H1 (cell line): ENCODE measurements around the gene HTR3B. TPM values are rescaled to one million over a fixed set of nuclear protein-coding genes. Genes with fewer than 3 reads are reported as not detected.

ENCODE experiments used
- CTCF ChIA-PET: fragments of 300-600 bp; sonication (Branson Sonifier 250); formaldehyde crosslinking; loops from one replicate; lab custom pipeline; 2021; ENCODE audit not compliant: partially characterized antibody; lab: Charles Lee
- POLR2A ChIA-PET: fragments of 300-600 bp; sonication (Branson Sonifier 250); formaldehyde crosslinking; loops from one replicate; lab custom pipeline; 2021; ENCODE audit warnings: inconsistent platforms; ENCODE audit not compliant: partially characterized antibody; lab: Charles Lee
- DNase-seq, 2 experiments: peaks; one replicate each; pipeline versions ENCODE4 v3.0.0 to v3.0.0-alpha.2; 2010 to 2022; ENCODE audit warnings: low spot score in 2 of 2, low read depth in 1 of 2, mixed read lengths in 1 of 2
- FAIRE-seq: peaks from 2 replicates; lab custom pipeline; 2011; peaks lifted over from hg19 to GRCh38; lab: Jason Lieb, UNC
- H2AFZ ChIP-seq: 2 replicates; pipeline ENCODE4 v1.8.1; 2012; ENCODE audit warnings: low read length, inconsistent platforms
- H2AK5ac ChIP-seq: 2 replicates; pipeline ENCODE4 v1.6.1; 2013; ENCODE audit warnings: low read depth, low read length
- H2BK120ac ChIP-seq: replicated peaks from 2 replicates; pipeline ENCODE3; 2013; ENCODE audit warnings: low read depth, low read length, inconsistent platforms
- H2BK12ac ChIP-seq: 2 replicates; pipeline ENCODE4 v1.6.1; 2013; ENCODE audit warnings: low read depth, low read length
- H2BK15ac ChIP-seq: 2 replicates; pipeline ENCODE4 v1.6.1; 2013; ENCODE audit warnings: low read length
- H2BK20ac ChIP-seq: 2 replicates; pipeline ENCODE4 v1.6.1; 2013; ENCODE audit warnings: low read length
- H2BK5ac ChIP-seq: 2 replicates; pipeline ENCODE4 v1.6.1; 2013; ENCODE audit warnings: low read depth, low read length
- H3K14ac ChIP-seq: 2 replicates; pipeline ENCODE4 v1.6.1; 2013; ENCODE audit warnings: inconsistent platforms; ENCODE audit not compliant: insufficient read length
- H3K18ac ChIP-seq: 2 replicates; pipeline ENCODE4 v1.6.1; 2013; ENCODE audit warnings: low read length; ENCODE audit errors: extremely low read depth
- H3K23ac ChIP-seq: 2 replicates; pipeline ENCODE4 v1.6.1; 2013; ENCODE audit warnings: inconsistent platforms; ENCODE audit not compliant: insufficient read length
- H3K23me2 ChIP-seq: 2 replicates; pipeline ENCODE4 v1.6.1; 2013; ENCODE audit warnings: low read depth, low read length
- H3K27ac ChIP-seq: 2 replicates; pipeline ENCODE4 v1.6.1; 2011; ENCODE audit warnings: low read depth, low read length, inconsistent platforms
- H3K27me3 ChIP-seq, 4 experiments: replicated peaks in 1 of 4; 1 replicate in 1 of 4; 2 replicates in 3 of 4; pipeline versions ENCODE4 v1.6.1 to v1.8.1; 2011 to 2013; ENCODE audit warnings: low read length in 3 of 4, mild to moderate bottlenecking in 3 of 4, inconsistent platforms in 2 of 4, mixed read lengths in 2 of 4, moderate library complexity in 1 of 4; ENCODE audit not compliant: control insufficient read depth in 3 of 4, insufficient read depth in 3 of 4; ENCODE audit errors: extremely low read depth in 1 of 4
- H3K36me3 ChIP-seq, 4 experiments: 2 replicates each; pipeline versions ENCODE4 v1.6.1 to v1.8.1; 2011 to 2013; ENCODE audit warnings: mild to moderate bottlenecking in 4 of 4, low read length in 3 of 4, moderate library complexity in 2 of 4, control low read depth in 1 of 4, inconsistent platforms in 1 of 4; ENCODE audit not compliant: insufficient read depth in 4 of 4, control insufficient read depth in 2 of 4
- H3K4ac ChIP-seq: replicated peaks from 2 replicates; pipeline ENCODE3; 2013; ENCODE audit warnings: low read length, low read depth, mixed read lengths, inconsistent platforms; ENCODE audit not compliant: insufficient read length
- H3K4me1 ChIP-seq, 4 experiments: replicated peaks in 1 of 4; 1 replicate in 1 of 4; 2 replicates in 3 of 4; pipeline versions ENCODE4 v1.6.1 to v1.8.1; 2011 to 2013; ENCODE audit warnings: low read length in 3 of 4, inconsistent platforms in 2 of 4, mixed read lengths in 1 of 4; ENCODE audit not compliant: insufficient read depth in 4 of 4, control insufficient read depth in 3 of 4
- H3K4me2 ChIP-seq, 2 experiments: 2 replicates each; pipeline versions ENCODE4 v1.6.1 to v1.8.1; 2011 to 2013; ENCODE audit warnings: low read depth in 2 of 2, low read length in 2 of 2, control low read depth in 1 of 2, inconsistent platforms in 1 of 2, mild to moderate bottlenecking in 1 of 2; ENCODE audit not compliant: insufficient read depth in 1 of 2
- H3K4me3 ChIP-seq, 4 experiments: fragments of 200-600, 300-600 bp in 1 of 4; sonication (generic), shearing (Covaris generic), sonication (Bioruptor Twin) in 1 of 4; 2 replicates each; pipeline versions ENCODE4 v1.5.1 to v1.8.1; 2011 to 2016; ENCODE audit warnings: low read length in 4 of 4, low read depth in 3 of 4, control low read depth in 2 of 4, inconsistent platforms in 2 of 4, mild to moderate bottlenecking in 2 of 4, mixed read lengths in 1 of 4, moderate library complexity in 1 of 4; ENCODE audit not compliant: insufficient read depth in 2 of 4; ENCODE audit errors: extremely low read depth in 1 of 4
- H3K56ac ChIP-seq: replicated peaks from 2 replicates; pipeline ENCODE3; 2013; ENCODE audit warnings: low read depth, mild to moderate bottlenecking, mixed read lengths, low read length, inconsistent platforms; ENCODE audit not compliant: insufficient read length
- H3K79me1 ChIP-seq: 2 replicates; pipeline ENCODE4 v1.6.1; 2013; ENCODE audit warnings: low read depth, low read length, control low read depth
- H3K79me2 ChIP-seq, 2 experiments: 2 replicates each; pipeline versions ENCODE4 v1.6.1 to v1.8.1; 2012 to 2013; ENCODE audit warnings: low read length in 2 of 2, mild to moderate bottlenecking in 2 of 2, inconsistent platforms in 1 of 2; ENCODE audit not compliant: insufficient read depth in 2 of 2, control insufficient read depth in 1 of 2
- H3K9ac ChIP-seq, 4 experiments: replicated peaks in 1 of 4; 1 replicate in 1 of 4; 2 replicates in 3 of 4; pipeline versions ENCODE4 v1.6.1 to v1.8.1; 2011 to 2013; ENCODE audit warnings: low read depth in 3 of 4, low read length in 3 of 4, control low read depth in 2 of 4, mild to moderate bottlenecking in 2 of 4, moderate library complexity in 2 of 4, inconsistent platforms in 1 of 4; ENCODE audit errors: extremely low read depth in 1 of 4
- H3K9me3 ChIP-seq, 2 experiments: 2 replicates each; pipeline versions ENCODE4 v1.6.1 to v1.8.1; 2012 to 2013; ENCODE audit warnings: mild to moderate bottlenecking in 2 of 2, moderate library complexity in 2 of 2, control low read depth in 1 of 2, inconsistent platforms in 1 of 2, low read depth in 1 of 2, low read length in 1 of 2, mixed read lengths in 1 of 2; ENCODE audit not compliant: insufficient read depth in 2 of 2
- H4K20me1 ChIP-seq, 2 experiments: replicated peaks in 1 of 2; 2 replicates each; pipeline versions ENCODE3 to v1.8.1; 2011 to 2013; ENCODE audit warnings: inconsistent platforms in 2 of 2, low read length in 2 of 2, mild to moderate bottlenecking in 1 of 2; ENCODE audit not compliant: insufficient read depth in 2 of 2, control insufficient read depth in 1 of 2
- H4K5ac ChIP-seq: 2 replicates; pipeline ENCODE4 v1.6.1; 2013; ENCODE audit warnings: low read length, low read depth, mixed read lengths, inconsistent platforms; ENCODE audit not compliant: insufficient read length
- H4K8ac ChIP-seq: 2 replicates; pipeline ENCODE4 v1.8.0; 2013; ENCODE audit warnings: mild to moderate bottlenecking, moderate library complexity, low read length, inconsistent platforms; ENCODE audit not compliant: insufficient read depth; ENCODE audit errors: extremely low read depth
- H4K91ac ChIP-seq: replicated peaks from 2 replicates; pipeline ENCODE3; 2013; ENCODE audit warnings: low read length, mixed read lengths, inconsistent platforms; ENCODE audit not compliant: insufficient read length
- BACH1 ChIP-seq: IDR thresholded peaks from 2 replicates; pipeline ENCODE4 v1.6.1; 2012; ENCODE audit warnings: low read length, improper control_type of control experiment
- E2F6 ChIP-seq: IDR thresholded peaks from 2 replicates; pipeline ENCODE4 v1.6.1; 2012; ENCODE audit warnings: inconsistent platforms
- GTF2F1 ChIP-seq: IDR thresholded peaks from 2 replicates; pipeline ENCODE4 v1.6.1; 2012; ENCODE audit warnings: low read depth, low read length, improper control_type of control experiment, borderline replicate concordance
- MAFK ChIP-seq: IDR thresholded peaks from 2 replicates; pipeline ENCODE4 v1.6.1; 2012; ENCODE audit warnings: low read depth, mild to moderate bottlenecking, improper control_type of control experiment, low read length
- NRF1 ChIP-seq: IDR thresholded peaks from 2 replicates; pipeline ENCODE4 v1.6.1; 2011; ENCODE audit warnings: mild to moderate bottlenecking, low read depth, low read length, improper control_type of control experiment
- POU5F1 ChIP-seq: IDR thresholded peaks from 2 replicates; pipeline ENCODE4 v1.6.1; 2011; ENCODE audit warnings: low read depth, mild to moderate bottlenecking, low read length, moderate library complexity
- SAP30 ChIP-seq: fragments of 300-600 bp; sonication (generic); IDR thresholded peaks from 2 replicates; pipeline ENCODE4 v1.7.1; 2012; ENCODE audit warnings: low read length, moderate library complexity, mild to moderate bottlenecking, inconsistent platforms; ENCODE audit not compliant: insufficient read depth, insufficient replicate concordance
- SRF ChIP-seq: IDR thresholded peaks from 2 replicates; pipeline ENCODE4 v1.6.1; 2011; ENCODE audit warnings: mild to moderate bottlenecking, low read depth, low read length, moderate library complexity
- TCF12 ChIP-seq: IDR thresholded peaks from 2 replicates; pipeline ENCODE4 v1.6.1; 2011; ENCODE audit warnings: low read depth, mild to moderate bottlenecking, low read length
- WGBS, 2 experiments: shearing (Covaris generic) in 1 of 2; methylation state at CpG; one replicate each; pipeline versions ENCODE4 v1.1.6 to v1.1.7; 2013 to 2015; ENCODE audit warnings: low lambda C conversion rate in 2 of 2, mixed read lengths in 2 of 2, inconsistent platforms in 1 of 2, low coverage in 1 of 2, missing lambda C conversion rate in 1 of 2; ENCODE audit not compliant: insufficient replicate concordance in 2 of 2, insufficient coverage in 1 of 2, insufficient read length in 1 of 2; ENCODE audit errors: extremely low coverage in 1 of 2, missing lambda C conversion rate in 1 of 2; 5-methylcytosine and 5-hydroxymethylcytosine counted together
- long read RNA-seq, 2 experiments: library from RNA in 1 of 2; library from capped mRNA in 1 of 2; stranded (forward); transcript quantifications; one replicate each; pipeline ENCODE4 v2.0.0, GENCODE V29; 2021; ENCODE audit warnings: inconsistent platforms in 1 of 2
- polyA minus RNA-seq, 3 experiments: library from RNA; depleted of rRNA, polyadenylated mRNA; stranded (reverse); fragments of >200 nt; gene quantifications; 1 replicate in 2 of 3; 2 replicates in 1 of 3; pipeline ENCODE4 v1.2.3, GENCODE V29; 2011
- polyA plus RNA-seq, 7 experiments: library from polyadenylated mRNA; depleted of rRNA in 3 of 7; stranded (reverse) in 5 of 7; unstranded in 2 of 7; fragments of >200 nt in 5 of 7; fragments of 200-250 nt in 2 of 7; gene quantifications; 1 replicate in 5 of 7; 2 replicates in 1 of 7; 4 replicates in 1 of 7; pipeline versions ENCODE4 v1.2.1 to v1.2.3, GENCODE V29; 2011 to 2013; ENCODE audit warnings: missing spikeins in 2 of 7, mixed read lengths in 2 of 7
- total RNA-seq: library from RNA; stranded (reverse); fragmentation: NEBNext Ultra II Directional; extraction: Animal tissue kit (Norgen Biotek cat#: 25700); gene quantifications from 2 replicates; pipeline ENCODE4 v1.2.1, GENCODE V29; 2021

Gene HTR3B
- total RNA-seq = not detected in 2 replicates
- polyA plus RNA-seq (2011; rRNA removed) = not detected in 2 replicates
- polyA plus RNA-seq (2011; cell fraction: cytosol; rRNA removed) = not detected
- polyA plus RNA-seq (2011; cell fraction: nucleus; rRNA removed) = not detected
- not detected in 4 replicates for polyA plus RNA-seq (2012, experiment 1 of 2)
- not detected for polyA plus RNA-seq (2012, experiment 2 of 2)
- polyA plus RNA-seq (2013, experiment 1 of 2) = not detected
- polyA plus RNA-seq (2013, experiment 2 of 2) = not detected
- polyA minus RNA-seq (2011; rRNA and poly(A)+ RNA removed) = not detected in 2 replicates
- not detected for polyA minus RNA-seq (2011; cell fraction: cytosol; rRNA and poly(A)+ RNA removed)
- polyA minus RNA-seq (2011; cell fraction: nucleus; rRNA and poly(A)+ RNA removed) = not detected
- long read RNA-seq, experiment 1 = 0 reads
- long read RNA-seq, experiment 2 = 0 reads

- H3K9ac ChIP-seq = no peak within 1 kb of the TSS
- H4K20me1 ChIP-seq = no peaks in the 10 kb centered on the region
- 0 out of 2 replicates have a peak within 1 kb of the TSS, but pooled peaks have one; percentile 13 for H2BK12ac ChIP-seq
- no peaks in the 10 kb centered on the region for H3K79me1 ChIP-seq
- H3K79me2 ChIP-seq = no peaks in the 10 kb centered on the region
- H3K56ac ChIP-seq = no peak within 1 kb of the TSS
- H3K36me3 ChIP-seq = no peaks in the 10 kb centered on the region
- no peak within 1 kb of the TSS for H3K18ac ChIP-seq
- no peak within 1 kb of the TSS for H2BK5ac ChIP-seq
- H3K4ac ChIP-seq = no peak within 1 kb of the TSS
- no peak for DNase-seq
- no peak within 1 kb of the TSS for H3K4me2 ChIP-seq
- no peak within 1 kb of the TSS for H2BK20ac ChIP-seq
- H3K14ac ChIP-seq = no peak within 1 kb of the TSS
- no peak within 1 kb of the TSS for H2BK120ac ChIP-seq
- ChIA-PET CTCF (interaction anchor here (0.8 to 8.0 kb wide), 10 partner anchors 9 to 361 kb away, joined by 3 to 112 read pairs (median 4); partner anchors contain the start of gene HTR3A), POLR2A (interaction anchor here (1.0 to 1.4 kb wide), 3 partner anchors 11 to 46 kb away, joined by 3 read pairs; no protein-coding TSS in a partner anchor)
- H3K9me3 ChIP-seq = no peaks in the 10 kb centered on the region
- H2AFZ ChIP-seq = no peak within 1 kb of the TSS
- no peaks in the 10 kb centered on the region for H3K27me3 ChIP-seq
- H4K91ac ChIP-seq = no peak within 1 kb of the TSS
- no peak within 1 kb of the TSS for H4K5ac ChIP-seq
- H4K8ac ChIP-seq = no peak within 1 kb of the TSS
- no peak within 1 kb of the TSS for H3K23ac ChIP-seq
- H2AK5ac ChIP-seq = no peak within 1 kb of the TSS
- H3K27ac ChIP-seq = no peak within 1 kb of the TSS
- H3K4me3 ChIP-seq = no peak within 1 kb of the TSS
- 78% methylated on average over 6 of the region's 6 CpGs; no CpG with 5 or more reads in 1 of the 2 experiments for WGBS, 2 experiments
- FAIRE-seq = peak; percentile 7
- no peaks in the 10 kb centered on the region for H3K23me2 ChIP-seq
- peaks cover 0 to 9% (median 3%) of the 10 kb centered on the region in 4 experiments; a peak in 1 of 7 replicates for H3K4me1 ChIP-seq
- H2BK15ac ChIP-seq = no peak within 1 kb of the TSS
- TF ChIP-seq SRF (peak; percentile 16; the same call in 1 of the 2 replicates), GTF2F1 (no peak), BACH1 (no peak), E2F6 (no peak), TCF12 (no peak), MAFK (no peak), NRF1 (no peak), POU5F1 (no peak), SAP30 (no peak)
These were observed at the start of gene HTR3B for GRCh38 chr11:113904379-113905101. Gene HTR3B, plus strand, starts transcription at chr11:113904796. Its CDS starts 138 bp downstream, at chr11:113904934.
